Activated CD4-positive, alpha-beta T cell treated with anti-CD3 and anti-CD28 coated beads for 24 hours (primary cell): ENCODE results near the gene CTNNBL1.

Experiments used
- DNase-seq, 2 donors: peaks; one replicate each; pipeline ENCODE4 v3.0.0-alpha.2; 2020; ENCODE audit warnings: low read depth in 2 of 2

The CTNNBL1 gene

DNA sequence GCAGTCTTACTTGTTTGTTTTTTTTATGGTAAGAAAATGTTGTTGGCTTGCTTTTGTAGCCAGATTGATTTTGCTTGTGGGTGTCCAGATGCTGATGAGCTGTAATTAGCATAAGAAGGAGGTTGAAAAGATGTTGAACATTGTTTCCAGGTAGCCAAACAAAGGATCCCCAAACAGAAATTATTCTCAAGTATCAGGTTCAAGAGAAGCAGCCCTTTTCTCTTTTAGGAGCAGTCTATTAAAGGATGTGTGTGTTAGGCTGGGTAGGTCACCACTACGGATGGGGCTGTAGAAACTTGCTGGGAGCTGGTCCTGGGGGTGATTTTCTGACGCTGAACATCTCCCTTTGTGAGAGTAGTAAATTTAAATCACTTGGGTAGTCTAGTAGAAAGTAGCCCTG lies 122.2 kb downstream of the CTNNBL1 start:
- no peak for DNase-seq

DNA sequence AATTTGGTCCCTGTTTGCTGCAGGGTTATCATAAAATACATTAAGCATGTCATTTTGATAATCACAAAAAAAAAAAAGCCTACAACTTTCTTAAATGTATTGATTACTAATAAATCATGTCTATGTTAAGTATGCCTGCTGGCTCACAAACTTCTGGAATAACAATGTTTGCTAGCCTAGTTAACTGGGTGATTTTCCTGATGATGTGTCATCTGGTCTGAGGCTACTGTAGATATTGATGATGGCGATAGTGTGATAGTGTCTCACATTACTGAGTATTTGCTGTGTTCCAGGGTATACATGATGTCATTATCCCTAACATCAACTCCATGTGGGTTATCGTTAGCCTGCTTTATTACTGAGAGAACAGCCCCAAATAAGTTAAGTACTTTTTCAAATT lies 122.9 kb downstream of the CTNNBL1 start:
- no peak for DNase-seq

DNA sequence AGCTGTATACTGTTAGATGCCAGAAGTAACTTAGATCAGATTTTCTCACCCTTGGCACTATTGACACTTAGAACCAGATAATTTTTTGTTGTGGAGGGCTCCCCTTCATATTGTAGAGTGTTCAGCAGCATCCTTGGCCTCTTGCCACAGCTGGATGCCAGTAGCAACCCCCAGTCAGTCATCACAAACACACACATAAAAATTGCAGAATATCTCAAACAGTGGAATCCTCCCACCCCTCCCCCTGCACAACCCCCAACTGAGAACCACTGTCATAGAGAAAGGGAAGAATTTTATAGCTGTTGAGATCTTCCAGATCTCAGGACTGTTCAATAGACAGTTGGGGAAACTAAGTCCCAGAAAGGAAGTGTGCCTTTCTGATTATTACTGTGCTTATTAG lies 127.9 kb downstream of the CTNNBL1 start:
- no peak for DNase-seq

DNA sequence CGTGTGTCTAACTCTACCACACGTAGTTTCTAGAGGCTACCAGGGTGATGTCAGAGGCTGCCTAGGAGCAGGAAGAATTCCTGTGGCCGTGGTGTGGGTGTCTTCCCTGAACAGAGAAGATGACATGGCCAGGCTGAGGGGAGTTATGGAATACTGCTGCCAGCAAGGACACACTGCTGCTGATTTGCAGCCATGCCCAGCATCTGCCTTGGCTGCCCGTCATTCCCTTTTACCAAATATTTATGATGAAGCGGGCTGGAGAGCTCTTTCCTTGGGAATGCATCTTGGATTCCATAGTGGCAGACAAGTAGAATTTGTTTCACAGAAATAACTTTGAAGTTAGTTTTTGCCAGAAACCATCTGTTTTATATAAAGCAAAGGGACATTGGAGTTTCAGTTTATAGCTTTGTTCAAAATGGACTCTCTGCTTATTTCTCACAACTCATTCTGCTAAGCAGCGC lies 128.3 kb downstream of the CTNNBL1 start:
- no peak for DNase-seq

DNA sequence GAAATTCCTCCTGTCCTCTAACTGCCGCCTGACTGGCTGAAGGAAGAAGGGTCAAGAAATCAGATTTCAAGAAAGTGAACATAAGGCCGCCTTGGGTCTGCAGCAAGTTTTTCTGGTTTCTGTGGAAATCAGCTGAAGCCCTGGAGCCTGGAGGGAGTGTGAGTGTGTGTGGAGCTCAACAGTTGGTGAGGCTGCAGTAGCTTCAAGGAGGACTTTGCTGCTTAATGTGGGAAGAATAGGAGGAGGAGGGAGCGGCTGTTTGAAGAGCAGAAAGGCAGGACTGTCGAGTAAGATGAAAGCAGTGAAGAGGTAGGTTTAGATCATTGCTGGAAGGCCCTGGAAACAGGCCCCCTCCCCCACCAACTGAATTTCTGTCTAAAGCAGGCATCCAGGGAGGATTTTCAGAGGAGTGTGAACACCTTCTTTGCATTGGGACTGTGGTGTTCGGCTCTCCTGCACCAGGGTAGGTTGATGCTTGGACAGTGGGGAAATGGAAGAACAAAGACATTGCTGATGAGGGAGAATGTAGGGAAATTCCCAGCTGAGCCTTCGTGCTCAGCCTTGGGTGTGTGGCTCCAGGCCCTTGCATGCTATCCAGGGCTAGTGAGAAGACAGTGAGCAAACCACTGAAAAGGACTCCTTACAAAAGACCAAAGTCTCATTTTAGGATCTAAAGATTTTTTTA lies 129.6 kb downstream of the CTNNBL1 start:
- DNase-seq: no peak

DNA sequence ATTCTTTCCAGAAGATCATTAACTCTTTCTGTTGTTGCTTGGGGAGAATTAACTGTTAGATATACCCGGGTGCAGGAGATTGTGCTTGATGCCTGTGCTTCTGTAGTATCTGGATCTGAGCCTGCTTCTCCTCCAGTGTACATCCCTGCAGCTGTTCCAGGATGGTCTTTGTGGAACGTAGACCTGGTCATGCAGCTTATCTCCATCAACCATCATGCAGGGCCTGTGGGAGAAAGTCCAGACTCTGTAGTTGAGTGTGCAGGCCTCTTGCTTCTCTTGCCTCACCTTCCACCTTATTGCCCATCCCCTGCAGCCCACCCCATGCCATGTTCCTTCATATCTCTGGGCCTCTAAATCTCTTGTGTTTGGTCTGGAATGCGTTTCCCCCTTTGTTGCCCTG lies 133.8 kb downstream of the CTNNBL1 start:
- DNase-seq: no peak

DNA sequence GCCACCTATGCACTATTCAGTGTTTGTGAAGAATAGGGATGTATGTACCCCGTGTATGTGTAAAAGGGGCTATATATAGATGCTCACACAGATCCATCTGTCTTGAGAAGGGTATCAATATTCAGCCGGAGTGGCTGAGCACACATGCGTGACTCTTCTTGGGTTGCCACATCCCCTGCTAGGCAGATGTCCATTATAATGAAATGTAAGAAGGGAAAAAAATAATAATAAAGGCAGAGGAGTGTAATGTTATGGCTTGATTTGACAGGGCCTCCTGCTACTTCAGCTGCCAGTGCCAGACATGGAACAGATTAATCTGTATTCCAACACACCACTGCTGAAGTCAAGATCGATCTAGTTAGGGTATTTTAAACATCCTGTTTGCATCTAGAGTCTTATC lies 134.9 kb downstream of the CTNNBL1 start:
- no peak for DNase-seq

DNA sequence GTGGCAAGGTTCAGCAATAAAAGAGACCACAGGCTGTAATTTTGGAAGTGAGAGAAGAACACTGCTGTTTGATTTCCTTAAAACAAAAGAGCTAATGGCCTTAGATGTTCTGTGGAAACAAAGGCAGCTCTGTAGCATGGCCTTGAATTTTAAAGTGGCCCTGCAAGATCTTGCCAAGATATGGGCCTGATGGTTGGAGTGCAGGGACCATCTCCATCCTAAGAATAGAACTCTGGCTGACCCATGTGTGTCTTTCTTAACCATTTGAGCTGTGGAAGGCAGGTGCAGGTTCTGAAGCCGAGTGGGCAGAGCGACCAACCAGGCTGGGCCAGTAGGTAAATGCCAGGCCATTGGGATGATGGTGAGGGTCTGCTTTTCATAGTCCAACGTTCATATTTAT lies 135.3 kb downstream of the CTNNBL1 start:
- no peak for DNase-seq

DNA sequence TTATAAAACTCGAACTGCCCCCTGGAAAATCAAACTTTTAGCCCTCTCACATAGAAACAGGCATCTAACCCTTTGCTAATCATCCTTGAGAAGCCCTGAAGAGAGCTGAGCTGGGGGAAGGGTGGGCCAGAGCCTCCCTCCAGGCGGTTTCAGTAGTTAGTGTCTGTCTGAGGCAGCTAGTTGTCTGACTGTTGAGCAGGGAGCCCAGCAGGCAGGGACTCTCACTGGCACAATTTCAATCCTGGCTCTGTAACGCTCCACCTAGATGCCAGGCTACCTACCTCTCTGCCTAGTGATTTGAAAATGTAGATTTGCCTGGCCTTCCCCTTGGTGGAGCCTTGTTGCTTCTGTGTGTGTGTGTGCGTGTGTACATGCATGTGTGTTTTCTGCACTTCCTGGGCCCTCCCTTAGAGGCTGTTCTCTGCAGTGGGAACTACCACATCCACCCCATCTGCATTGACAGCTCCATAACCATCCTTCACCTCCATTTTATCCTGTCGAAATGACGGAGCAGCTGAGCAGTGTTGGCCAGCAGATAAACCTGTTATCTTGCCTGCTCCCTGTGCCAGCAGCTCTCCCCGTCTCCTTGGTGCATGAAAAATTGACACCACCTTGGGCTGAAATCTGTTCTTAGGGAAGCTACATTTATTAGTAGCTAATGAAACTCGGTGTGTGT lies 139.5 kb downstream of the CTNNBL1 start:
- no peak for DNase-seq

DNA sequence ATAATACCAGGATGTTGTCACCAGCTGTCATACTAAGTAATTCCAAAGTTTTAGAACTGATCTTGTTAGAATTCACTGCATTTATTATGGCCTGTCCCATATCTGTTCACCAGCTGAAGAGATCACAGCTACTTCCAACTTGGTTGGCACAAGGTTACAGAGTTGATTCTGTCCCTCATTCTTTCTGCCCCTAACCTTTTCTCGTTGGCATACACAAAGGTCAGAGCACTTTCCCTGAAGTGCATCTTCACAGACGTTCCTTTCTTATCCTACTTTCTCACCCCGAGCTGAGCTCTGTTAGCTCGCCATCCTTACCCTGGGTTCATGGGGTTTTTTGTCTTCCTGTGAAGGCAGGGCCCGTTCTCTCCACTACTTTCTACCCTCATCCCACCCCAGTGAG lies 143.1 kb downstream of the CTNNBL1 start:
- no peak for DNase-seq

DNA sequence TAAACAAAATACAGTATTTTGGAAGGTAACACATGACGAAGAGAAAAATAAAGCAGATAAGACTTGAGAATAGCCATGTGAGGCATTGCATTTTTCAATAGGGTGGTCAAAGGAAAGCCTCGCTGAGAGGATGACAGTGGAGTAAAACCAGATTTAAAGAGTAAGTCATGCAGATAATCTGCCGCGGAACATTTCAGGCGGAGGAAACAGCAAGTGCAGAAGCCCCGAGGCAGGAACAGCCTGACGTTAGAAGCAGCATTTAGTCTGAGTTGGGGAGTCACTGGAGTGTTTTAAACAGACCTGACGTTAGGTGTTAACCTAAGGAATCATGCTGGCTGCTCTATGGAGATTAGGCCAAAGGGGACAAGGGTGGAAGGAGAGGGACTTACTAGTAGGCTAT lies 144.1 kb downstream of the CTNNBL1 start:
- DNase-seq: no peak

DNA sequence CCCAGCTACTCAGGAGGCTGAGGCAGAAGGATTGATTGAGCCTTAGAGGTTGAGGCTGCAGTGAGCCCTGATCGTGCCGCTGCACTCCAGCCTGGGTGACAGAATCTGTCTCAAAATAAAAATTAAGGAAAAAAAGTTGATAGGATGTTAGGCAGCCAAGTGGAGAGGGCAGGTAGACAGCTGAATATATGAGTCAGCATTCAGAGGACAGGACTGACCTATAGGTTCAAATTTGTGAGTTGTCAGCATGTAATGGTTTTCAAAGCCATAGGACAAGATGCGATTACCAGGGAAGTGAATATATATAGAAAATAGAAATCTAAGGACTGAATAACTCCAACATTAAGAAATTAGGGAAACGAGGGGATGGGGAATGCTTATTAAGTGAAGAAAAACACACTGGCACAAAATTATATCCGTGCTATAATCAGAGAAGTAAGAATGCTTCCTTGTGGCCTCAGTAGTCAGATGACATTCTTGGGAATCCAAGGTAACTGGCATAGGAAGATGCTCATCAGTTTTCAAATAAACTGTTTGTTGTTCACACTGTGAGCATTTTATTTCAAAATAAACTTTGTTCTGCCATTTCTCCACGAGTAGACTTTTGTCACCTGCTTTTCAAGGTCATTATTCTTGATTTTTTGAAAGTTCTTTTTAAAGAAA lies 145.1 kb downstream of the CTNNBL1 start:
- no peak for DNase-seq

DNA sequence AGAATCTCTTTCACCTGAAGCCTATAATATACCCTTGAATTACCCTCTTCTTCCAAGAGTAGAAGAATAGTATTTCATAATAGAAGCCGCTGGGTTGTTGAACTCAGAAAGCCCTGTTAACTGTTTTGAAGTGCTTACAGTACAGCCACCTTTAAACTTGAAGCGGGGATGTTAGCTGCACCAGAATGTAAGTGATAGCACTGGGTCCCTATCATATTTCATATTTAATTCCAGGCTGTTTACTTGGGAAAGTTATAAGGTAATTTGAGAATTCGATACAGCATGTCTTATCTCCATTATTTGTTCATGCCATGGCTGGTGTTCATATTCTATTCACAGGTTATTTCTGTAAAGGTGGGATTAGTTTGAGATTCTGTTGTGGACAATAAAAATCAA lies 145.6 kb downstream of the CTNNBL1 start:
- no peak for DNase-seq

DNA sequence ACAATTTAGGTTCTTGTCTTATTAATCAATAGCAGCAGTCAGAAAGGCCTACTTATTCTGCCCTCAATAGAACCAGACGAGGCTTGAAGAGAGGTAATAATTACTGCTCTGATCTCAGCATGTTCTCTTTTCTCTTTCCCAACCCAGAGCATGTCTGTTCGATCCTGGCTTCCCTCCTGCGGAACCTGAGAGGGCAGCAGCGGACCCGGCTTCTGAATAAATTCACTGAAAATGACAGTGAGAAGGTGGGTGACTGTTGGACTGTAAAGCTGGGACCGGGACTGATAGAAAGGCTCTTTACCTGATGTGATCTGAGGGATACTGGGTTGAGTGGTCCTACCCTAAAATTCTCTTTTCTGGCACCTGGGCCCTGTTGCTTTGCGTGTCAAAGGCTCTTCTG lies 146.1 kb downstream of the CTNNBL1 start:
- no peak for DNase-seq

DNA sequence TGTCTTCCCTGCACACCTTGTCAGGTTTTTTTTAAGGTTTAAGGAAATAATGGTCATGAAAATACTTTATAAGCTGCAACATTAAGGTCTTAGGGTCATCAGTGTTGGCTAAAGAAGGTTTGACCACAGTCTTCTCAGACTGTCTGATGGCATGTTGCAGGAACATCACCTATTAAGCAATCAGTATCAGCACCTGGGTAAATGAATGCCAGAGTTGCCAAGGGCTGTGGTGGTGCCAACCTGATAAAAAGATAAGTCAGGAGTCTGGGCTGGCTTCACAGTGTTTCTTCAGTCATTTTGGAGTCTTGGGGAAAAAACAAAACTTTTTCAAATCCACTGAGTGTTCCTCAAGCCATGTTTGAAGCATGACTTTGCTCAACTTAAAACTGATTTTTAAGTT lies 147.6 kb downstream of the CTNNBL1 start:
- no peak for DNase-seq

DNA sequence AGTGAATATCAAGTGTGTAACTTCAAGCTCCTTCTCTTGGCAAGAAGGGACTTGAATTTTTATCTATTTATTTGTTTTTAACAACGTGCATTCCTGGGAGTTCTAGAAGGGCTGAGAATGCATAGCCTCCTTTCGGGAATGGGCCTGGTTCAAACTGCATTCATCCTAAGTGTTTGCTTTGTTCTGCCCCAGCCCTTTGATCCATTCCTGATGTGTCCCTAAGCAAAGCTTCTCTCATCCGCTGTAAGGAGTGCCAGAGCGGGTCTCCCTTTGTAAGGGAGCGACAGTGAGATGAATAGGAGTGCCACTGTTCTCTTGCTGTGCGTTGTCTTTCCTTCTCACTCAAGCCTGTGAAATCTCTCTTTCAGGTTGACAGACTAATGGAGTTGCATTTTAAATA lies 148.1 kb downstream of the CTNNBL1 start:
- no peak for DNase-seq

DNA sequence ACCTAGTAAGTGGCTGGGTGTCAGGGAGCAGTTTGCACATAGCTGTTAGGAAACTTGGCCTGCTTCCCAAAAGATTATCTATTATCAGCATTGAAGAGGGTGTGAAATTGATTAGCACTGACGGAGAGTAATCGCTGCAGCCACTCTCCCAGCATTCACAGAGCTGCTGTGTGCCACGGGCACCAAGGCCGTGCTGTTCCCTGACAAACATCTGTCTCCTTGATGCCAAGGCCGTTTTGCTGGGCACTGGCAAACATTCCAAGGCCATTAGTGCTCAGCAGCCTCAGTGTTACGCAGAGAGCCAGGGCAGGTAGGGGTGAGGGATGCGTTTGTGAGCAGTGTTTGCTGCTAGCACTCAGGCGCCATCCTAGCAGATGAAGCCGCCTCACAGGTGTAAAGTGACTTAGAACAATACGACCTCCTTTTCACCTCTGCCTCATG lies 151.4 kb downstream of the CTNNBL1 start:
- no peak for DNase-seq

DNA sequence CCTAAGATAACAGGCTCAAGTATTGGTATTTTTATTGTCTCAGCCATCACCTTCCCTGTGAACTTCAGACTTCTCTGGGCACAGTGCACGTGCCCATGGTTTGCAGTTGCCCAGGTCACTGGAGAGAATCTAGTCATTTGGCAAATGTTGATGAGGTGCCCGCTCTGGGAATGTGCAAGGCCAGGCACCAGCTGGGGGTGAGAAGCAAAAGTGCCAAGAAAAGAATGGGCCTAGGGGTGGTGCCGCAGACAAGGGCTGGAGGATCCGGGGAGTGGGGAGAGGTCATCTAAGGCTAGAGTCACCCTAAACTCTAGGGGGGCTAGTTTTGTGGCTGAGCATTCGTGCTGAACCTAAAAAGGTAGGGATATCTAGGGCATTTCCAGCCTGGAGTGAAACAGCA lies 152.0 kb downstream of the CTNNBL1 start:
- no peak for DNase-seq

DNA sequence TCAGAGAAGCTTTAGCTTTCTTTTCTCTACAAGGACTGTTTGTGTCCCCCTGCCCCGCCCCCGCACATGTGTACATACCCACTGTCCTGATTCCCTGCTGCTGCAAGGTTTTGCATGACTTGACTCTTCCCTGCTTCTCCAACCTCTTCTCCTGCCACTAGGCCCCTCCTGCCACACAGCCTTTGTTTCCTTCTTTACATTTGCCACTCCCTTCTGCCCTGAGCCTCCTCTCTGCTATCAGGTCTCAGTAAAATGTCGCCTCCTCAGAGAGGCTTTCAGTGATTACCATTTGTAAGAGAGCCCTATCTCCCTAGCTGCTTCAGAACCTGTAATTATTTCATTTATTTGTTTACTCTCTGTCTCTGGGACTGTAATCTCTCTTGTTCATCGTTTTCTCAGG lies 152.7 kb downstream of the CTNNBL1 start:
- no peak for DNase-seq

DNA sequence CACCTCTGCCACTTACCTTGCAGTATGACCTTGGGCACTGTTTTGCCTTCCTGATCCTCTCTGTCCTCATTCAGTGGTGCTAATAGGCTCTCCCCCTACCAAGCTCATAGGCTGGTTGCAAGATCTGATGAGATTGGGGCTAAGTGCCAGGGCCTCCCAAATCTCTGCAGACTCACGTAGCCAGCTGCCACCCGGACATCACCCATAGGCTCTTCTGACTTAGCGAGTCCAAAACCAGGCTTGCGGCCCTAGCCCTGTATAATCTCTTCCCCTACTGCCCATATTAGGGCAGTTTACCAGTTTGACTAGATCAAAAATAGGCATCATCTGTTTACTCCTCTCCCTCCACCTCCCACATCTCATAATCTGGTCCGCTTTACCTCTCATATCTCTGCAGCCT lies 154.9 kb downstream of the CTNNBL1 start:
- no peak for DNase-seq

DNA sequence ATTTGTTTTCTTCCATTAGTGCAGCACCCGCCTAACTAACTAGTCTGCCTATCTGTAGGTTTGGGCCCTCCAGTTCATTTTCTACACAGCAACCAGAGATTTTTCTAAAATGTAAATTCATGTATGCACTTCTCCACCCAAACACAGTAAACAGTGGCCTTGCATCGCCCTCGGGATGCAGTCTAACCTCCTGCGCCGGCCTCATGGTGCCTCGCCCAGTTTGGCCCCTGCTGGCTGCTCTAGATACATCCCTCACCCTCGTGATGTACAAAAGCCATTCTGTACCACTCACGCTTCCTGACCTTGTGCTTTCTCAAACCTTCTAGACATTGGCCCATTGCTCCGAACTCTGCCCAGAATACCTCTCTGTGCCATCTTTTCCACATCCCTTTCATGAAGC lies 155.3 kb downstream of the CTNNBL1 start:
- no peak for DNase-seq

DNA sequence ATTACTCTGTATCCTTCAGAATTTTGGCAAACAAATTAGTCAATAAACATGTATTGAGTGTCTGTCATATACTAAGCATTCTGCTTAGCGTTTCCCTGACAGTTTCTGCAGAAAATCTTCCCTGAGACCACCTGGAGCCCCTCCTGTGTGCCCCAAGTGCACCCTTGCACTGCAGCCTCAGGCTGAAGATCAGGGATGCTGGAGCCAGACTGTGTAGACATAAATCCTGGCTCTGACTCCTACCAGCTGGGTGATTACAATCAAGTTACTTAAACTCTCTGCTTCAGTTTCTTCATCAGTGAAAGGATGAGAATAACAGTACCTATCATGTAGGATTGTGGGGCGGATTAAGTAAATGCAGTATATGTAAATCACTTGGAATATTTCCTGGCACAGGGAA lies 155.7 kb downstream of the CTNNBL1 start:
- no peak for DNase-seq

DNA sequence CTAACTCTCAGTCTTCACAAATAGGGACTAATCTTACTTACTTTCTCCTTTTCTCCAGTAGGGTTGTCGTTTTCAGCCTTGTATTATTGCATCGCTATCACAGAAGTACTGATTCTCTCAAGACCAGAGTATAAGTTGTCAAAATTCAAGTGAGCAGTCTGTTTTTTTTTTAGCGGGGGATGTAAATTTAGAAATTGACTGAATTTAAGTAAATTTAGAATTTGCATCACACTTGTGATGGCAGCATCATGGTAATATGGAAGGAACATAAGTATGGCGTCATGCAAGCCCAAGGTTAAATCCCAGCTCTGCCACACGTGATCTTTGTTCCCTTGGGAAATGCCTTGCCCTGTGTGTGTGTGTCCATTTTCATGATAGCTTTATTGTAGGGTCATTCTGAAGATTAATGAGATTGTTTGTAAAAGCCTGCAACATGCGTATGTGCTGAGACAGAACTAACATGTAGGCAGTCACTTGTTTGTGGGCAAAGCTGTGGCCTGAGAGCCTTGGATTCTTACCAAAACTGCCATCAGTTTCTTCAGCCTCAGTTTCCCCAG lies 156.3 kb downstream of the CTNNBL1 start:
- DNase-seq: no peak
